Mesenchymal stem cell (in vitro differentiated cells and primary cell): ENCODE data around the gene CCSER1.

Source experiments
- DNase-seq: peaks from one replicate; pipeline ENCODE4 v3.0.0-alpha.2; 2013
- H2AFZ ChIP-seq: one replicate; pipeline ENCODE4 v1.6.1; 2013; ENCODE audit warnings: low read depth, mild to moderate bottlenecking, control low read depth, inconsistent platforms, low read length, moderate library complexity
- H2AK5ac ChIP-seq: 2 replicates; pipeline ENCODE4 v1.6.1; 2013; ENCODE audit warnings: low read length, moderate library complexity, mild to moderate bottlenecking, inconsistent platforms; ENCODE audit not compliant: severe bottlenecking
- H2BK120ac ChIP-seq: one replicate; pipeline ENCODE4 v1.6.1; 2013; ENCODE audit warnings: low read depth, mild to moderate bottlenecking, inconsistent platforms, low read length, moderate library complexity
- H2BK12ac ChIP-seq, 2 experiments: one replicate each; pipeline ENCODE4 v1.6.1; 2013; ENCODE audit warnings: inconsistent platforms in 2 of 2, low read length in 2 of 2, mild to moderate bottlenecking in 2 of 2, moderate library complexity in 2 of 2, control low read depth in 1 of 2
- H2BK15ac ChIP-seq: one replicate; pipeline ENCODE4 v1.6.1; 2013; ENCODE audit warnings: mild to moderate bottlenecking, low read depth, inconsistent platforms; ENCODE audit not compliant: poor library complexity, severe bottlenecking
- H2BK5ac ChIP-seq: 2 replicates; pipeline ENCODE4 v1.6.1; 2013; ENCODE audit warnings: low read depth, mild to moderate bottlenecking, low read length, control low read depth, inconsistent platforms; ENCODE audit not compliant: poor library complexity, severe bottlenecking
- H3K14ac ChIP-seq, 2 experiments: one replicate each; pipeline ENCODE4 v1.6.1; 2013; ENCODE audit warnings: inconsistent platforms in 2 of 2, low read length in 2 of 2, control low read depth in 1 of 2, mild to moderate bottlenecking in 1 of 2, moderate library complexity in 1 of 2
- H3K18ac ChIP-seq, 2 experiments: one replicate each; pipeline ENCODE4 v1.6.1; 2013; ENCODE audit warnings: inconsistent platforms in 2 of 2, low read length in 2 of 2, control low read depth in 1 of 2, low read depth in 1 of 2, mild to moderate bottlenecking in 1 of 2
- H3K23ac ChIP-seq, 2 experiments: one replicate each; pipeline ENCODE4 v1.6.1; 2013; ENCODE audit warnings: inconsistent platforms in 2 of 2, low read length in 2 of 2, mild to moderate bottlenecking in 2 of 2, moderate library complexity in 2 of 2, control low read depth in 1 of 2
- H3K27ac ChIP-seq: 2 replicates; pipeline ENCODE4 v1.5.1; 2013; ENCODE audit warnings: mild to moderate bottlenecking, moderate library complexity, low read length, control low read depth, inconsistent platforms; ENCODE audit not compliant: poor library complexity, severe bottlenecking
- H3K27me3 ChIP-seq, 2 experiments: 2 replicates each; pipeline versions ENCODE4 v1.6.1 to v1.7.0; 2013; ENCODE audit warnings: low read length in 2 of 2, mild to moderate bottlenecking in 2 of 2, moderate library complexity in 2 of 2, control low read depth in 1 of 2, inconsistent platforms in 1 of 2; ENCODE audit not compliant: control insufficient read depth in 1 of 2, insufficient read depth in 1 of 2
- H3K36me3 ChIP-seq, 2 experiments: 2 replicates each; pipeline versions ENCODE4 v1.6.1 to v1.7.0; 2013; ENCODE audit warnings: low read length in 2 of 2, control low read depth in 1 of 2, inconsistent platforms in 1 of 2, low read depth in 1 of 2, mild to moderate bottlenecking in 1 of 2; ENCODE audit not compliant: insufficient read depth in 2 of 2, control insufficient read depth in 1 of 2
- H3K4ac ChIP-seq, 2 experiments: one replicate each; pipeline ENCODE4 v1.6.1; 2013; ENCODE audit warnings: inconsistent platforms in 2 of 2, low read length in 2 of 2, mild to moderate bottlenecking in 2 of 2, moderate library complexity in 2 of 2, control low read depth in 1 of 2, low read depth in 1 of 2
- H3K4me1 ChIP-seq: 2 replicates; pipeline ENCODE4 v1.6.1; 2013; ENCODE audit warnings: low read depth, low read length, control low read depth; ENCODE audit not compliant: control insufficient read depth, insufficient read depth
- H3K4me2 ChIP-seq: 2 replicates; pipeline ENCODE4 v1.6.1; 2013; ENCODE audit warnings: low read length, mild to moderate bottlenecking, inconsistent platforms; ENCODE audit not compliant: poor library complexity, severe bottlenecking
- H3K4me3 ChIP-seq, 2 experiments: 2 replicates each; pipeline versions ENCODE4 v1.5.1 to v1.7.0; 2013; ENCODE audit warnings: low read length in 2 of 2, mild to moderate bottlenecking in 2 of 2, control low read depth in 1 of 2, low read depth in 1 of 2; ENCODE audit not compliant: insufficient read depth in 1 of 2
- H3K79me1 ChIP-seq: replicated peaks from 2 replicates; pipeline ENCODE4 v1.6.1; 2013; ENCODE audit warnings: mild to moderate bottlenecking, control low read depth, low read length, inconsistent platforms; ENCODE audit not compliant: poor library complexity, severe bottlenecking
- H3K9ac ChIP-seq: 2 replicates; pipeline ENCODE4 v1.7.0; 2013; ENCODE audit warnings: mild to moderate bottlenecking, low read length, moderate library complexity
- H3K9me3 ChIP-seq: 2 replicates; pipeline ENCODE4 v1.7.0; 2013; ENCODE audit warnings: mild to moderate bottlenecking, low read length; ENCODE audit not compliant: control insufficient read depth
- H4K8ac ChIP-seq: one replicate; pipeline ENCODE4 v1.6.1; 2013; ENCODE audit warnings: inconsistent platforms, mild to moderate bottlenecking, low read length, moderate library complexity
- H4K91ac ChIP-seq: one replicate; pipeline ENCODE4 v1.6.1; 2013; ENCODE audit warnings: mild to moderate bottlenecking, low read length, inconsistent platforms
- WGBS: methylation state at CpG from one replicate; pipeline ENCODE4 v1.1.7; 2013; ENCODE audit warnings: mixed read lengths; 5-methylcytosine and 5-hydroxymethylcytosine counted together

CCSER1 gene

DNA sequence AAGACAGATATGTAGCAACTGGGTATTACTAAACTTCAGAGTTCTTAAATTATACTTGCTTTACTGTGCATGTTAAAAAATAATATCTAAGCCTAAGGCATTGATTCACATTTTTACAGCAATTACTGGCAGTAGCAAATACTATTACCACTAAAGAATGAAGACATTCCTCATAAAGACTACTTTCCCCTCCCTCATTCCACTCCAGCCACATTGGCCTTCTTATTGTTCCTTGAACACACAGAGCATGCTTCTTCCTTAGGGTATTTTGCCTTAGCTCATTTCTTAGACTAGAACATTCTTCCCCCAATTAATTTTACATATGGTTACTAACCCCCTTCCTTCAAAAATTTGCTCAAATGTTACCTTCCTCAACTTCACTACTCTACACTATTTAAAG, 717.0 kb downstream of the CCSER1 start:
- Histone ChIP-seq H2AFZ (no peak overlapping the region), H3K27ac (no peak overlapping the region), H3K18ac (no peak overlapping the region), H3K9me3 (no peaks in the 10 kb centered on the region), H2AK5ac (no peak overlapping the region), H3K9ac (no peak overlapping the region), H3K4ac (no peak overlapping the region), H3K14ac (no peak overlapping the region), H3K4me1 (peaks cover 6% of the 10 kb centered on the region), H2BK5ac (no peak overlapping the region), H2BK15ac (no peak overlapping the region), H3K23ac (no peak overlapping the region), H3K36me3 (no peaks in the 10 kb centered on the region), H3K79me1 (no peaks in the 10 kb centered on the region), H2BK120ac (no peak overlapping the region), H3K4me3 (no peak overlapping the region), H4K91ac (no peak overlapping the region), H4K8ac (no peak overlapping the region), H2BK12ac (no peak overlapping the region), H3K4me2 (no peak overlapping the region), H3K27me3 (no peaks in the 10 kb centered on the region)
- no peak for DNase-seq

DNA sequence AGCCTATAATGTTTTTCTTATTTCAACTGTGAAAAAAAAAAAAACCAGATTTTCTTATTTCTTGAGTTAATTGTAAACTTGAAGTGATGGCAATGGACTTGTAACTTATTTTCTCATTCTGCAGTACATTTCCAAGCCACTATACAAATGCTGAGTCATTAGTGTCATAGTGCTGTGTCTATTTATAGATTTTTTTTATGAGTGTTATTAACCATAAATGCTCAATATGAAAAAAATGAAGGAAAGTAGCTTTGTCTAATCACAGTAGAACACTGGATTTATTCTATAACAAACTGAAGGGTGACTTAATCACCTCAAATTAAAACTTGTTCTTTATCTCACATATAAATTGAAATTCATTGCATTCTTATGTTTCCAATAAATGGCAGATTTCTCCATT, 718.6 kb downstream of the CCSER1 start:
- no peak overlapping the region for H3K9ac ChIP-seq
- no peak overlapping the region for H2BK5ac ChIP-seq
- H3K27ac ChIP-seq = no peak overlapping the region
- H3K4ac ChIP-seq = no peak overlapping the region
- H2AFZ ChIP-seq = no peak overlapping the region
- no peak overlapping the region for H3K14ac ChIP-seq
- peaks cover 6% of the 10 kb centered on the region for H3K4me1 ChIP-seq
- no peak overlapping the region for H4K8ac ChIP-seq
- no peak overlapping the region for H3K4me2 ChIP-seq
- H3K27me3 ChIP-seq = no peaks in the 10 kb centered on the region
- no peak overlapping the region for H3K18ac ChIP-seq
- no peak overlapping the region for H2BK120ac ChIP-seq
- H4K91ac ChIP-seq = no peak overlapping the region
- no peak overlapping the region for H2BK15ac ChIP-seq
- H3K79me1 ChIP-seq = no peaks in the 10 kb centered on the region
- H2AK5ac ChIP-seq = no peak overlapping the region
- H3K36me3 ChIP-seq = no peaks in the 10 kb centered on the region
- H3K23ac ChIP-seq = no peak overlapping the region
- no peak overlapping the region for H2BK12ac ChIP-seq
- H3K4me3 ChIP-seq = no peak overlapping the region
- peak; percentile 36 for DNase-seq
- H3K9me3 ChIP-seq = no peaks in the 10 kb centered on the region

DNA sequence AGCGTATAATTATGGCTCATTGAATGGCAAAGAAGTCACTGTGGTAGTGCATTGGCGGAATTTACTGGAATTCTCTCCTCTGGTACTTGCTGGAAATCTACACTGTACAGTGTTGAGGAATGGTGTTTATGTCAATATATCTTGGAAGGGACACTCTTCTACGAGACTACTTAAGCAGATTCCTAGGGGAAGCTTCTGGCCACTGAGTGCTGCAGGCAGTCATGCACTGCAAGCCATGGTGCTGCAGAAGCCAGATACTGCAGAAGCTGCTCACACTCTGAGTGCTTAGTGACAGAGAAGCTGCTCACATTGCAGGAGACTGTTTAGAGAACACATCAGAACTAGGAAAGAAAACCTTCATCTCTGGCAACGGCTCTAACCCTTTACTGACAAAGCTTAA, 725.0 kb downstream of the CCSER1 start:
- Histone ChIP-seq H3K36me3 (no peaks in the 10 kb centered on the region), H3K4ac (no peak overlapping the region), H3K4me3 (no peak overlapping the region), H2BK12ac (no peak overlapping the region), H2BK15ac (no peak overlapping the region), H3K14ac (no peak overlapping the region), H2AK5ac (no peak overlapping the region), H4K91ac (no peak overlapping the region), H3K79me1 (no peaks in the 10 kb centered on the region), H2BK120ac (no peak overlapping the region), H2AFZ (no peak overlapping the region), H3K18ac (no peak overlapping the region), H3K27ac (no peak overlapping the region), H3K9me3 (no peaks in the 10 kb centered on the region), H2BK5ac (no peak overlapping the region), H3K9ac (no peak overlapping the region), H3K23ac (no peak overlapping the region), H3K4me1 (peaks cover 2% of the 10 kb centered on the region), H3K4me2 (no peak overlapping the region), H4K8ac (no peak overlapping the region), H3K27me3 (no peaks in the 10 kb centered on the region)
- peak; percentile 34 for DNase-seq
- 71% methylated on average over 3 of the region's 4 CpGs for WGBS

DNA sequence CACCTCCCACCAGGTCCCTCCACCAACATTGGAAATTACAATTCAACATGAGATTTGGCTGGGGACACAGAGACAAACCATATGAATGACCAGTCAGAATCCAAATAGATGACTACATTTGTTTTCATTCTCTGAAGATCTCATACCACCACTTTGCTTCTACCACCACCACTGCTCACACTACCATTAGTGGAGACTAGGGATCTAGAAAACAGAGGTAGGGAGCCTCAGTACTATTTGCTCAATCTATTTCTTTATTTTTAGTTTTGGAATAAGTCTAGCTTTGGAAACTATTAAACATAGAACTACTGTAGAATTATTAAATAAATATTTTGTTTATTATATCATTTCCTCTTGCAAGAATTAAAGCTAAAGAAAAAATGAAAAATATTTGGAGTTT, 727.9 kb downstream of the CCSER1 start:
- H3K23ac ChIP-seq = no peak overlapping the region
- no peak overlapping the region for H3K4me3 ChIP-seq
- H2BK15ac ChIP-seq = no peak overlapping the region
- peaks cover 2% of the 10 kb centered on the region for H3K4me1 ChIP-seq
- no peak overlapping the region for H2BK5ac ChIP-seq
- no peak overlapping the region for H3K9ac ChIP-seq
- H3K4me2 ChIP-seq = no peak overlapping the region
- H3K18ac ChIP-seq = no peak overlapping the region
- DNase-seq = no peak
- no peak overlapping the region for H2AK5ac ChIP-seq
- no peak overlapping the region for H3K4ac ChIP-seq
- H3K79me1 ChIP-seq = no peaks in the 10 kb centered on the region
- H3K14ac ChIP-seq = no peak overlapping the region
- no peak overlapping the region for H2BK120ac ChIP-seq
- H2AFZ ChIP-seq = no peak overlapping the region
- H3K27me3 ChIP-seq = no peaks in the 10 kb centered on the region
- H3K36me3 ChIP-seq = no peaks in the 10 kb centered on the region
- H4K91ac ChIP-seq = no peak overlapping the region
- no peaks in the 10 kb centered on the region for H3K9me3 ChIP-seq
- H4K8ac ChIP-seq = no peak overlapping the region
- peak overlapping the region; percentile 26 for H3K27ac ChIP-seq
- no peak overlapping the region for H2BK12ac ChIP-seq
